WTC11 (cell line): Measurements from ENCODE around the gene EGR1. TPM values are rescaled to one million over a fixed set of nuclear protein-coding genes. Genes with fewer than 3 reads are reported as not detected.

Experiments
- ATAC-seq: fragments of 200-7000 bp; cut with Tn5 transposase; 2 replicates; pipeline ENCODE4 v1.10.0; 2021; ENCODE audit warnings: mild to moderate bottlenecking, moderate library complexity
- CTCF ChIA-PET: fragments of 300-600 bp; sonication (Branson Sonifier 250); formaldehyde crosslinking; loops from one replicate; lab custom pipeline; 2021; ENCODE audit warnings: antibody characterized with exemption; lab: Charles Lee
- POLR2A ChIA-PET: fragments of 350-600 bp; sonication (Branson Sonifier 250); formaldehyde crosslinking; loops from one replicate; lab custom pipeline; 2021; ENCODE audit warnings: antibody characterized with exemption; lab: Charles Lee
- DNase-seq: peaks from one replicate; pipeline ENCODE4 v3.0.0; 2021; ENCODE audit warnings: low spot score
- H3K27ac Mint-ChIP-seq: 2 replicates; pipeline ENCODE4 v1.8.0; 2021; ENCODE audit warnings: mixed read lengths
- H3K27me3 Mint-ChIP-seq: 2 replicates; pipeline ENCODE4 v1.8.0; 2021; ENCODE audit warnings: low read depth, mild to moderate bottlenecking, moderate library complexity, mixed read lengths
- H3K36me3 Mint-ChIP-seq: 2 replicates; pipeline ENCODE4 v1.8.0; 2021; ENCODE audit warnings: mixed read lengths
- H3K4me1 Mint-ChIP-seq: 2 replicates; pipeline ENCODE4 v1.8.0; 2022; ENCODE audit warnings: mixed read lengths
- H3K4me3 Mint-ChIP-seq: 2 replicates; pipeline ENCODE4 v1.8.0; 2021; ENCODE audit warnings: mild to moderate bottlenecking, moderate library complexity, mixed read lengths
- H3K9me3 Mint-ChIP-seq: 2 replicates; pipeline ENCODE4 v1.8.0; 2021; ENCODE audit warnings: mixed read lengths
- AFF4 ChIP-seq: sonication (generic); formaldehyde crosslinking; IDR thresholded peaks from 2 replicates; pipeline ENCODE4 v1.8.1; 2023; ENCODE audit warnings: mild to moderate bottlenecking, missing genetic modification reagents, borderline replicate concordance
- AR ChIP-seq: fragments of 250-450 bp; sonication (Bioruptor Pico); IDR thresholded peaks from 2 replicates; pipeline ENCODE4 v1.9.0; 2021; ENCODE audit warnings: mild to moderate bottlenecking
- ATF1 ChIP-seq: sonication (generic); formaldehyde crosslinking; IDR thresholded peaks from 2 replicates; pipeline ENCODE4 v1.8.1; 2023; ENCODE audit warnings: mild to moderate bottlenecking, moderate library complexity, missing genetic modification reagents
- ATF2 ChIP-seq: sonication (generic); formaldehyde crosslinking; IDR thresholded peaks from 2 replicates; pipeline ENCODE4 v1.8.1; 2022; ENCODE audit warnings: low read depth, missing genetic modification reagents, borderline replicate concordance
- ATF6 ChIP-seq: sonication (generic); formaldehyde crosslinking; IDR thresholded peaks from 2 replicates; pipeline ENCODE4 v1.8.1; 2023; ENCODE audit warnings: mild to moderate bottlenecking, missing genetic modification reagents
- EMX1 ChIP-seq: fragments of 250-450 bp; sonication (Bioruptor Pico); IDR thresholded peaks from 2 replicates; pipeline ENCODE4 v1.8.0; 2021; ENCODE audit warnings: mild to moderate bottlenecking
- ERG ChIP-seq: fragments of 250-450 bp; sonication (Bioruptor Pico); IDR thresholded peaks from 2 replicates; pipeline ENCODE4 v1.8.0; 2021; ENCODE audit warnings: mild to moderate bottlenecking
- FOXP4 ChIP-seq: sonication (generic); formaldehyde crosslinking; IDR thresholded peaks from 2 replicates; pipeline ENCODE4 v1.8.0; 2022; ENCODE audit warnings: mild to moderate bottlenecking, missing genetic modification reagents
- HMGA2 ChIP-seq: fragments of 250-450 bp; sonication (Bioruptor Pico); IDR thresholded peaks from 2 replicates; pipeline ENCODE4 v1.4.0; 2021; ENCODE audit warnings: mild to moderate bottlenecking, moderate library complexity
- NFATC4 ChIP-seq: fragments of 250-450 bp; sonication (Bioruptor Pico); IDR thresholded peaks from 2 replicates; pipeline ENCODE4 v1.9.0; 2021; ENCODE audit warnings: mild to moderate bottlenecking
- NR2C2 ChIP-seq: sonication (generic); formaldehyde crosslinking; IDR thresholded peaks from 2 replicates; pipeline ENCODE4 v1.8.0; 2022; ENCODE audit warnings: mild to moderate bottlenecking, missing genetic modification reagents
- PRDM15 ChIP-seq: sonication (generic); formaldehyde crosslinking; IDR thresholded peaks from 2 replicates; pipeline ENCODE4 v1.8.0; 2022; ENCODE audit warnings: missing genetic modification reagents
- PRRX2 ChIP-seq: fragments of 250-450 bp; sonication (Bioruptor Pico); IDR thresholded peaks from 2 replicates; pipeline ENCODE4 v1.8.0; 2021; ENCODE audit warnings: mild to moderate bottlenecking
- ZNF219 ChIP-seq: sonication (generic); formaldehyde crosslinking; IDR thresholded peaks from 2 replicates; pipeline ENCODE4 v1.8.0; 2023; ENCODE audit warnings: missing genetic modification reagents, mild to moderate bottlenecking, borderline replicate concordance
- ZNF232 ChIP-seq: sonication (generic); formaldehyde crosslinking; IDR thresholded peaks from 2 replicates; pipeline ENCODE4 v1.8.0; 2022; ENCODE audit warnings: mild to moderate bottlenecking, missing genetic modification reagents
- ZNF425 ChIP-seq: fragments of 250-450 bp; sonication (Bioruptor Pico); conservative IDR thresholded peaks from 2 replicates; pipeline ENCODE4 v1.9.0; 2021; ENCODE audit warnings: mild to moderate bottlenecking
- ZNF671 ChIP-seq: fragments of 250-450 bp; sonication (Bioruptor Pico); IDR thresholded peaks from 2 replicates; pipeline ENCODE4 v1.8.0; 2021; ENCODE audit warnings: mild to moderate bottlenecking
- total RNA-seq: library from RNA; stranded (reverse); gene quantifications from 3 replicates; pipeline ENCODE4 v1.2.3, GENCODE V29; 2021

The EGR1 gene
- total RNA-seq, 1 experiment from 2014 or later = 15.7 TPM

- Mint-ChIP-seq H3K4me3 (no peak overlapping the region), H3K9me3 (no peaks in the 10 kb centered on the region), H3K27me3 (peaks cover 39% of the 10 kb centered on the region), H3K27ac (no peak overlapping the region), H3K36me3 (peaks cover 22% of the 10 kb centered on the region), H3K4me1 (peaks cover 12% of the 10 kb centered on the region)
- ATAC-seq (peak; percentile 5), DNase-seq (no peak)
- POLR2A ChIA-PET = no interaction called here
- CTCF ChIA-PET = interaction anchor here (0.6 kb wide), 1 partner anchor 33 kb away, joined by 4 read pairs; no protein-coding TSS in a partner anchor
- TF ChIP-seq AFF4 (CRISPR knock-in tag) = no peak
- TF ChIP-seq ATF1 = no peak
- TF ChIP-seq FOXP4 = no peak
- TF ChIP-seq ZNF232 (CRISPR knock-in tag) = no peak
- no peak for TF ChIP-seq EMX1 (CRISPR knock-in tag)
- no peak for TF ChIP-seq PRDM15
- TF ChIP-seq HMGA2 (CRISPR knock-in tag) = no peak
- no peak for TF ChIP-seq NR2C2 (CRISPR knock-in tag)
- TF ChIP-seq ZNF425 (CRISPR knock-in tag) = peak; percentile 93; the same call in 1 of the 2 replicates
- TF ChIP-seq AR (CRISPR knock-in tag) = peak; percentile 91
- peak; percentile 82 for TF ChIP-seq ZNF671 (CRISPR knock-in tag)
- TF ChIP-seq NFATC4 (CRISPR knock-in tag) = peak; percentile 1
- TF ChIP-seq PRRX2 (CRISPR knock-in tag) = peak; percentile 91
- TF ChIP-seq ATF2 (CRISPR knock-in tag) = no peak
- peak; percentile 96 for TF ChIP-seq ERG (CRISPR knock-in tag)
- TF ChIP-seq ZNF219 (CRISPR knock-in tag) = no peak
- no peak for TF ChIP-seq ATF6 (CRISPR knock-in tag)
Measured at GRCh38 chr5:138470322-138471051, 5.2 kb downstream of the EGR1 start.
